Epithelial cell of proximal tubule (primary cell): Measurements from ENCODE around the gene PIK3IP1. TPM values are rescaled to one million over a fixed set of nuclear protein-coding genes. Genes with fewer than 3 reads are reported as not detected.

Experiments
- DNase-seq: peaks from one replicate; pipeline ENCODE4 v3.0.0-alpha.2; 2011; ENCODE audit warnings: low read depth
- H3K4me3 ChIP-seq: 2 replicates; pipeline ENCODE4 v1.5.1; 2011; ENCODE audit warnings: low read depth, mild to moderate bottlenecking, low read length
- CTCF ChIP-seq: conservative IDR thresholded peaks from 2 replicates; pipeline ENCODE4 v1.5.1; 2012; ENCODE audit warnings: low read depth, mild to moderate bottlenecking, low read length
- total RNA-seq: library from RNA; depleted of rRNA; stranded (reverse); fragments of >200 nt; gene quantifications from 2 replicates; pipeline ENCODE4 v1.2.3, GENCODE V29; 2015

Gene PIK3IP1
- total RNA-seq, 1 donor from 2014 or later, result 11.8 TPM

GRCh38 chr22:31286360-31287255 lies 5.7 kb downstream of the PIK3IP1 start:
- TF ChIP-seq CTCF, result no peak
- no peak for DNase-seq
- H3K4me3 ChIP-seq, result no peak overlapping the region

GRCh38 chr22:31284281-31285155 lies 7.8 kb downstream of the PIK3IP1 start:
- TF ChIP-seq CTCF, result no peak
- DNase-seq, result no peak
- H3K4me3 ChIP-seq, result no peak overlapping the region

DNA sequence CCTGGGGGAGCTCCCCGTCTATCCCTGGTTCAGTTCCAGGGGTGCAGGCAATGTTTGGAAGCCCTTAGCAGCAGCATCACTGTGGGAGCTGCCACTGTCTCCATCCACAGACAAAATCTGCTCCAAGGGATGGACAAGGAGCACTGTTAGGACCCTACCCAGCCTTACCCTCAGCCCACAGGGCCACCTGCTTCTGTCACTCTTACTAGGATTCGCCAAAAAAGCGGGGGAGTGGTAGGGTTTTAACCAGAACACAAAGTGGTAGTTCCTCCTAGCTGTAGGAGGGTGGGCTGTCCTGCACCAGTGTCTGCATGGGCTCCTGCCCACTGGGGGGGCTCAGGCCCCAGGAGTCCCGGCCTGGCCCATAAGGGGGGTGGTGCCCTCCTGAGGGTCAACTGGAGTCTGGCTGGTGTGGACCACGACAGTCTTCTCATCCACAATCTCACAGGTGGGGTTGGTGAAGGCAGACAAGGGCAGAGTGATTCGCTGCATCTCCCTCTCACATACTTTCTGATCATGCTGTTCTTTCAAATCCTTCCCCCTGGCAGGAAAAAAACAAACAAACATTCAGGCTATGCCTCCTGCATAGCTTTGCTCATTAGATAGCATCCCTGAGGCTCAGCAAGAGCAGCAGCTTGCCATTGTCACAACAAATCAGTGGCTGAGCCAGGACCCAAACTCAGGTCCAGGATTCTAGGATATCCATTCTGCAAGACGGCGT lies 9.4 kb downstream of the PIK3IP1 start:
- TF ChIP-seq CTCF, result no peak
- no peak for DNase-seq
- no peak overlapping the region for H3K4me3 ChIP-seq

GRCh38 chr22:31281733-31282132 lies 10.6 kb downstream of the PIK3IP1 start:
- no peak for DNase-seq
- no peak overlapping the region for H3K4me3 ChIP-seq
- TF ChIP-seq CTCF, result no peak

- DNase-seq, result no peak
Observed at GRCh38 chr22:31279821-31280505, 12.3 kb downstream of the PIK3IP1 start.

More at GRCh38 chr22:31279821-31280505, 12.3 kb downstream of the PIK3IP1 start:
- no peak overlapping the region for H3K4me3 ChIP-seq
- no peak for TF ChIP-seq CTCF
